MM.1S (cell line): ENCODE measurements around the gene MST1R.

Experiments
- DNase-seq: peaks from one replicate; pipeline ENCODE4 v3.0.0-alpha.2; 2015
- H2AFZ ChIP-seq: fragments of 300-600 bp; sonication (generic); 2 replicates; pipeline ENCODE4 v1.6.0; 2016; ENCODE audit warnings: antibody characterized with exemption, low read length
- H3F3A ChIP-seq: fragments of 300-600 bp; sonication (generic); 2 replicates; pipeline ENCODE4 v1.6.1; 2016; ENCODE audit warnings: mild to moderate bottlenecking, antibody characterized with exemption, low read length, moderate library complexity, mixed read lengths; ENCODE audit not compliant: insufficient read depth
- H3K27ac ChIP-seq: fragments of 300-600 bp; sonication (generic); 2 replicates; pipeline ENCODE4 v1.5.1; 2016; ENCODE audit warnings: mild to moderate bottlenecking, low read length
- H3K27me3 ChIP-seq: fragments of 300-600 bp; sonication (generic); replicated peaks from 2 replicates; pipeline ENCODE4 v1.6.0; 2016; ENCODE audit warnings: low read length; ENCODE audit not compliant: insufficient read depth
- H3K36me3 ChIP-seq: fragments of 300-600 bp; sonication (generic); replicated peaks from 2 replicates; pipeline ENCODE4 v1.6.1; 2016; ENCODE audit warnings: mild to moderate bottlenecking, low read length, mixed read lengths; ENCODE audit not compliant: insufficient read depth
- H3K4me1 ChIP-seq: fragments of 300-600 bp; sonication (generic); 2 replicates; pipeline ENCODE4 v1.6.1; 2016; ENCODE audit warnings: low read length, mixed read lengths
- H3K4me2 ChIP-seq: fragments of 300-600 bp; sonication (generic); 2 replicates; pipeline ENCODE4 v1.6.0; 2016; ENCODE audit warnings: low read depth, low read length
- H3K4me3 ChIP-seq: fragments of 300-600 bp; sonication (generic); 2 replicates; pipeline ENCODE4 v1.5.1; 2016; ENCODE audit warnings: low read length, mixed read lengths
- H3K79me2 ChIP-seq: fragments of 300-600 bp; sonication (generic); 2 replicates; pipeline ENCODE4 v1.6.1; 2016; ENCODE audit warnings: mixed run types, low read length, mixed read lengths
- H3K9ac ChIP-seq: fragments of 300-600 bp; sonication (generic); 2 replicates; pipeline ENCODE4 v1.6.1; 2016; ENCODE audit warnings: low read length, mixed read lengths
- H3K9me2 ChIP-seq: fragments of 300-600 bp; sonication (generic); replicated peaks from 2 replicates; pipeline ENCODE4 v1.6.1; 2016; ENCODE audit warnings: mild to moderate bottlenecking, low read length, mixed read lengths; ENCODE audit not compliant: insufficient read depth
- H3K9me3 ChIP-seq: fragments of 300-600 bp; sonication (generic); replicated peaks from 2 replicates; pipeline ENCODE4 v1.6.1; 2016; ENCODE audit warnings: mild to moderate bottlenecking, low read length, mixed read lengths; ENCODE audit not compliant: insufficient read depth
- H4K20me1 ChIP-seq: fragments of 300-600 bp; sonication (generic); 2 replicates; pipeline ENCODE4 v1.6.1; 2016; ENCODE audit warnings: mild to moderate bottlenecking, low read length, moderate library complexity, mixed read lengths; ENCODE audit not compliant: insufficient read depth
- EZH2 ChIP-seq: fragments of 300-600 bp; sonication (generic); optimal IDR thresholded peaks from 2 replicates; pipeline ENCODE3; 2017; ENCODE audit warnings: low read depth, mild to moderate bottlenecking, antibody characterized with exemption, low read length, mixed read lengths
- EZH2phosphoT487 ChIP-seq: fragments of 300-600 bp; sonication (generic); IDR thresholded peaks from 2 replicates; pipeline ENCODE4 v1.6.1; 2018; ENCODE audit warnings: antibody characterized with exemption, low read length
- TF ChIP-seq, protein P1 (sequence below): fragments of 300-600 bp; sonication (generic); IDR thresholded peaks from 2 replicates; pipeline ENCODE4 v1.5.1; 2016; ENCODE audit warnings: antibody characterized with exemption, low read length, mixed read lengths

Gene MST1R

DNA sequence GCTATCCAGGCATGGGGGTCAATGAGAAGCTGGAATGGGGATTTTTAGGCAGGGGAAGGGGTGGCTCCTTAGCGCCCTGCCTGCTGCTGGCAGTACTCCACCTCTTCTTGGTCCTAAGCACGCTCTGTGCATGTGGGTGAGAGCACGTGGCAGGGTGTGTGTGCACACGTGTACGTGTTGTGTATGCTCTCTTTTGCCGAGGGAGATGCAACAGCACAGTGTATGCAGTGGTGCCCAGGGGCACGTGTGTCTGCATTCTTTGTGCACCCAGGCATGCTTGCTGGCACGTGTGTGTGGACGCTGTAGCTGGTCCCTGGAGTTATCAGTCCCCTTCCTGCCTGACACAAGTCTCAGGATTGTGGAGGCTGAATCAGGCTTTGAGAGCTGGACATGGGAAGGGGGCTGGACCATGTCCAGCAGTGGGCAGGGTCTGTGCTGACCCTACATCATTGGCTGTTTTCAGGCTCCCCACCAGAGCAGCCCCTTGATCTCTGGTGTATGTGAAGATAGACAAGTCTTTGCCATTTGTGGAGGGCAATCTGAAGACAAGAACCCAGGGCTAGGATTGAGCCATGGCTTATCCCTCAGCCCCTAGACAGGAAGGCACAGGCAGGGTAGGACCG, 32.0 kb downstream of the MST1R start:
- Histone ChIP-seq H3K4me1 (no peaks in the 10 kb centered on the region), H3K27me3 (peaks cover 27% of the 10 kb centered on the region), H3K9ac (no peak overlapping the region), H3K9me2 (no peaks in the 10 kb centered on the region), H4K20me1 (no peaks in the 10 kb centered on the region), H3K79me2 (no peaks in the 10 kb centered on the region), H3K36me3 (no peaks in the 10 kb centered on the region), H3K9me3 (no peaks in the 10 kb centered on the region), H3K4me2 (no peak overlapping the region), H3K4me3 (no peak overlapping the region), H3F3A (no peaks in the 10 kb centered on the region), H2AFZ (no peak overlapping the region), H3K27ac (no peak overlapping the region)
- TF ChIP-seq, protein P1, sequence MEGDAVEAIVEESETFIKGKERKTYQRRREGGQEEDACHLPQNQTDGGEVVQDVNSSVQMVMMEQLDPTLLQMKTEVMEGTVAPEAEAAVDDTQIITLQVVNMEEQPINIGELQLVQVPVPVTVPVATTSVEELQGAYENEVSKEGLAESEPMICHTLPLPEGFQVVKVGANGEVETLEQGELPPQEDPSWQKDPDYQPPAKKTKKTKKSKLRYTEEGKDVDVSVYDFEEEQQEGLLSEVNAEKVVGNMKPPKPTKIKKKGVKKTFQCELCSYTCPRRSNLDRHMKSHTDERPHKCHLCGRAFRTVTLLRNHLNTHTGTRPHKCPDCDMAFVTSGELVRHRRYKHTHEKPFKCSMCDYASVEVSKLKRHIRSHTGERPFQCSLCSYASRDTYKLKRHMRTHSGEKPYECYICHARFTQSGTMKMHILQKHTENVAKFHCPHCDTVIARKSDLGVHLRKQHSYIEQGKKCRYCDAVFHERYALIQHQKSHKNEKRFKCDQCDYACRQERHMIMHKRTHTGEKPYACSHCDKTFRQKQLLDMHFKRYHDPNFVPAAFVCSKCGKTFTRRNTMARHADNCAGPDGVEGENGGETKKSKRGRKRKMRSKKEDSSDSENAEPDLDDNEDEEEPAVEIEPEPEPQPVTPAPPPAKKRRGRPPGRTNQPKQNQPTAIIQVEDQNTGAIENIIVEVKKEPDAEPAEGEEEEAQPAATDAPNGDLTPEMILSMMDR: no peak
- TF ChIP-seq EZH2 (no peak), EZH2phosphoT487 (no peak)
- DNase-seq: no peak

DNA sequence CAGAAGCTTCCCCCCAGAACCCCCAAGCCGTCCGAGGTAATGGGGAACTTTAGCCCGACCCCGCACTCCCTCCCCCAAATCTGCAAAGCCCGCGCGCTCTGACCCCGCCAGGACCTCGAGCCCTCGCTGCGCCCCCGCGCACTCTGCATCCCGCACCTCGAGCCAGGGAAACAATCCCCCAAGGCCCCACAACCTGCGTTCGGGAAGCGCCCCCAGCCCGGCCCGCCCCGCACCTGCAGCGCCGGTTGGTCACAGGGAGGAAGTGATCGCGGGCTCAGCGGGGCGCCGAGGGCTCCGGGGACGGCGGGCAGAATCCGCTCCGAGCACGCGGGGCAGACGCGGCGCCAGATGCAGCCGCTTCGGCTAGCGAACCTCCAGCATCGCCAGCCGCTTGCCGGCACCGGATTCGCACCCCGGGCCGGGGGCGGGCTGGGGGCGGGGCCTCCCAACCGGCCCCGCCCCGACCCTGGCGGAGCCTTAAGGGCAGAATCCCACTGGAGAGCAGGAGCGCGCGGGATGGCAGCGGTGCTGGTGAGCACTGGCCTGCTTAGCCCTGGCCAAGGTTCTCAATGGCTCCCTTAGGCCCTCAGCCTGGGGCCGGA, 34.0 kb downstream of the MST1R start, which contains the start of gene CAMKV:
Gene CAMKV, minus strand, starts transcription at position 382 of the 602 bp plus-strand sequence. CDS start 7,518 bp downstream, outside the sequence.
- Histone ChIP-seq H4K20me1 (no peaks in the 10 kb centered on the region), H3K9me2 (no peaks in the 10 kb centered on the region), H3K4me3 (peak within 1 kb of the TSS; percentile 31), H3K27ac (no peak within 1 kb of the TSS), H3K9me3 (no peaks in the 10 kb centered on the region), H3K27me3 (peaks cover 44% of the 10 kb centered on the region), H3F3A (no peaks in the 10 kb centered on the region), H3K4me2 (peak within 1 kb of the TSS; percentile 59; the same call in 1 of the 2 replicates), H3K79me2 (no peaks in the 10 kb centered on the region), H3K4me1 (no peaks in the 10 kb centered on the region), H3K9ac (no peak within 1 kb of the TSS), H2AFZ (no peak within 1 kb of the TSS), H3K36me3 (no peaks in the 10 kb centered on the region)
- no peak for DNase-seq
- no peak for TF ChIP-seq EZH2phosphoT487
- TF ChIP-seq, protein P1: no peak
- no peak for TF ChIP-seq EZH2

DNA sequence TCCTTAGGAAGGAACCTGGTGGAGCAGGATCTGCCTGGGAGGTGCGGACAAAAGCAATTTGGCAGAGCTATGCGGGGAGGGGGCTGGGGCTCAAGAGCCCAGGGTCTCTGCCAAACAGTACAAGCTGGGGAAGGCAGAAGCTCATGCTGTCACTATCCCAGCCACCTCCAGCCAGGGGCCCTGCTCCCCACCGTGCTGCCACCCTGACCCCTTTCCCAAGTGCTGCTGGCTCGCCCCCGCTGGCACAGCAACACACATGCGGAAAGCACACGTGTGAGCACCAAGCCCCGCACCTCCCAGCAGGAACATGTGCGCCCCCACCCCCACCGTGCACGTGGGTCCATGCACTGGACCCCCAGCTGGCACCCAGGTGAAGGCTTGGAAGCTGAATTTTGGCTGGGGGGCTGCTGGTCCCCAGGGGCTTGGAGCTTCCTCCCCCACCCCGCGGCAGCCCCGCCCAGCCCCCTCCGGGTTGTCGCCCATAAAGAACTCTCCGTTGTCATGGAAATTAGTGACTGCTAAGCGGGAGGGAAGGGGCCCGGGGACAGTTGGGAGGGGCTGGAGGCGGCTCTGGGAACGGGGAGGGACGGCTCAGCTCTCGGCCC, 34.7 kb downstream of the MST1R start:
- no peaks in the 10 kb centered on the region for H3K9me3 ChIP-seq
- TF ChIP-seq EZH2phosphoT487 (no peak), EZH2 (no peak)
- TF ChIP-seq, protein P1: no peak
- no peak overlapping the region for H2AFZ ChIP-seq
- no peaks in the 10 kb centered on the region for H3K36me3 ChIP-seq
- H3K9ac ChIP-seq: no peak overlapping the region
- H3K4me1 ChIP-seq: no peaks in the 10 kb centered on the region
- H3K4me2 ChIP-seq: peak overlapping the region; percentile 59; the same call in 1 of the 2 replicates
- H3K27me3 ChIP-seq: peaks cover 51% of the 10 kb centered on the region
- H3K9me2 ChIP-seq: no peaks in the 10 kb centered on the region
- H3K27ac ChIP-seq: no peak overlapping the region
- no peak for DNase-seq
- no peaks in the 10 kb centered on the region for H4K20me1 ChIP-seq
- no peaks in the 10 kb centered on the region for H3F3A ChIP-seq
- peak overlapping the region; percentile 31; the same call in 1 of the 2 replicates for H3K4me3 ChIP-seq
- H3K79me2 ChIP-seq: no peaks in the 10 kb centered on the region
